NCI-H524 treated with DMSO at 0.1 percent for 48 hours (cell line): ENCODE measurements around the gene ADGRF5.

ENCODE experiments used
- DNase-seq: peaks from one replicate; lab custom pipeline; 2025; lab: John Stamatoyannopoulos, UW

Gene ADGRF5, protein sequence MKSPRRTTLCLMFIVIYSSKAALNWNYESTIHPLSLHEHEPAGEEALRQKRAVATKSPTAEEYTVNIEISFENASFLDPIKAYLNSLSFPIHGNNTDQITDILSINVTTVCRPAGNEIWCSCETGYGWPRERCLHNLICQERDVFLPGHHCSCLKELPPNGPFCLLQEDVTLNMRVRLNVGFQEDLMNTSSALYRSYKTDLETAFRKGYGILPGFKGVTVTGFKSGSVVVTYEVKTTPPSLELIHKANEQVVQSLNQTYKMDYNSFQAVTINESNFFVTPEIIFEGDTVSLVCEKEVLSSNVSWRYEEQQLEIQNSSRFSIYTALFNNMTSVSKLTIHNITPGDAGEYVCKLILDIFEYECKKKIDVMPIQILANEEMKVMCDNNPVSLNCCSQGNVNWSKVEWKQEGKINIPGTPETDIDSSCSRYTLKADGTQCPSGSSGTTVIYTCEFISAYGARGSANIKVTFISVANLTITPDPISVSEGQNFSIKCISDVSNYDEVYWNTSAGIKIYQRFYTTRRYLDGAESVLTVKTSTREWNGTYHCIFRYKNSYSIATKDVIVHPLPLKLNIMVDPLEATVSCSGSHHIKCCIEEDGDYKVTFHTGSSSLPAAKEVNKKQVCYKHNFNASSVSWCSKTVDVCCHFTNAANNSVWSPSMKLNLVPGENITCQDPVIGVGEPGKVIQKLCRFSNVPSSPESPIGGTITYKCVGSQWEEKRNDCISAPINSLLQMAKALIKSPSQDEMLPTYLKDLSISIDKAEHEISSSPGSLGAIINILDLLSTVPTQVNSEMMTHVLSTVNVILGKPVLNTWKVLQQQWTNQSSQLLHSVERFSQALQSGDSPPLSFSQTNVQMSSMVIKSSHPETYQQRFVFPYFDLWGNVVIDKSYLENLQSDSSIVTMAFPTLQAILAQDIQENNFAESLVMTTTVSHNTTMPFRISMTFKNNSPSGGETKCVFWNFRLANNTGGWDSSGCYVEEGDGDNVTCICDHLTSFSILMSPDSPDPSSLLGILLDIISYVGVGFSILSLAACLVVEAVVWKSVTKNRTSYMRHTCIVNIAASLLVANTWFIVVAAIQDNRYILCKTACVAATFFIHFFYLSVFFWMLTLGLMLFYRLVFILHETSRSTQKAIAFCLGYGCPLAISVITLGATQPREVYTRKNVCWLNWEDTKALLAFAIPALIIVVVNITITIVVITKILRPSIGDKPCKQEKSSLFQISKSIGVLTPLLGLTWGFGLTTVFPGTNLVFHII (N-terminal part only)

DNA sequence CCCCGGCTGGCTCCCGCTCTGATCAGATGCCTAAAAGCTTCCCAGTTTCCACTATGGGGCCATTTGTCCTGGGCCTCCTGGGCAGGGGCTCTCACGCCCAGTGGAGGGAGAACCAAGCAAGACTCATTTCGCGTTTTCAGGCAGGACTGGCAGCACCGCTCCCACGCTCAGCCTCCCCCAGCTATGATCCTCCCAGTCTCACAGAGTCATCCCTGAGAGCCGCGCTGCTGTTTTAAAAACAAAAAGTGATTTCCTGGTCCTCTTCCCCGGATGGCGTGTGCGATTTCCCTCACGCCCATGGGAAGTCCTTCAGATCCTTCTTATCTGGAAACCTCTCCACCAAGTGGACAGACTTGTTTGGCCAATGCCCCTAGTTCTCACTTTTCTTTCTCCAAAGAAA, at the start of gene ADGRF5:
Gene ADGRF5 (minus strand): TSS at position 208 of the 400 bp plus-strand sequence. CDS start 15,176 bp downstream, outside the sequence.
- no peak for DNase-seq

DNA sequence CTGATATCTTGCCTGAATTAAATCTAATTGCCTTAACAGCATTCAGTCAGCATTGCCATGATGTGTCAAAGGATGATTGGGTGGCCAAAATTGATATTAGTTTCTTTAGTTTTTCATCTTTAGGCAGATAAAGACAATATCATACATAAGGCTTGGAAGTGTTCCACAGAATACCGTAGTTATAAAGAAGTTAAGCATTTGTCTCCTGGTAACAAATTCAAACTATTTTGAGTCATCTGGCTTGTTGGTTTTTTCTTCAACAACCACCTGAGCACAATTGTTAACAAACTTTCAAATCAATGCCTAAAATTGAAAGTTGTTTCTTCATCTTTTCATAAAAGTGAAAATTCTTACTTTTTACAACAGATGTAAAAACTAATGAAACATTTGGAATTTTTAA, 47.5 kb upstream of the ADGRF5 start:
- no peak for DNase-seq

DNA sequence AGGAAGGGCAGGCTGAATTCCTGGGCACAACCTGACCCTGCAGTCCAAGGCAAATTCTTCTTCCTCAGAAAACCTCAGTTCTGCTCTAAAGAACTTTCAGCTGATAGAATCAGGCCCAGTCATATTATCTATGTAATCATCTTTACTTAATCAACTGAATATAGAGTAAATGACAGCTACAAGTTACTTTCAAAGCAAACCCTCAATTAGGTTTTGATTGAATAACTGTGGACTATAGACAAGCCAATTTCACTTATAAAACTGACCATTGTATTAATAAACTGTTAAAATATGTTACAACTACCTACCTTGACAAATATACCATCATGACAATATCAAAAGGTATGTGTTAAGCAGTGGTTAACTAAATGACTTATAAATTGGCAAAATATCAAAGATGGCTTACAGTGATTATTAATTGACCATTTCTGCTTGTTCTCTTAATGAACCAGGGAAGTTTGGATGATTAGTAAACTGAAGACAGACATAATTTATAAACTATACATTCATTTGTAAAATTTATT, 46.1 kb upstream of the ADGRF5 start:
- no peak for DNase-seq

DNA sequence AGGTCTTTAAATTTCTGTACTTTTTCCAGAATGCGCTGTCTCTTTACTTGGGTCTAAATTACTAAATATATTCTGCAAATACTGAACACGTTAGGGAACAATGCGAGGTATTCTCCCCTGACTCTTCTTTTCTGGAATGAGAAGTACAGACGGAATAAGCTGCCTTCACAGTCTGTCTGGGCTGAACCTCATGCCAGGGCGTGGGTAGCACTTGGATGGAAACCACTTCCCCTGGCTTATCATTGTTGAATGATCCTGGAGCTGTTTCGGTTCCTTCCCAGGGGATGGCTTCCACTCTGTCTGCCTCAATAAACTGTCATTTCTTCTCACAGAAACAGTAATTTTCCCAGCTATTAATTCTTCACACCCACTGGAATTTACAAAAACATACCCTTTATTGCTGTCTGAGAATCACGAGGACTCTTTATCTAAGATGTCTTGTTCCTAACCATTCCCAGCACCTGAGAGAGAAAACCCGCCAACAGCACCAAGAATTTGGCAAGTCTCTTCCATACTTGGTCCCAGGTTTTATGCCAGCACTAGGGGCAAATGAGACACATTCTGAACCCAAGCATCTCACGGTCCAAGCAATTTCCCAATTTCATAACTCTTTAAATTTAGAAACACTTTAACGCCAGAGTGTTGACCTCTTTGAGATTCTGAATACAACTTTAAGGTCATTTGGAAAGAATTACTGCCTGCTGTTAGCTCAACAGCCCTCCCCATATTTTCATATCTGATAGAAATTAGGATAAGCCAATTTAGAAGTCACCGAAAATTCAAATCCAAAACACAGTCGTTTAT, 43.2 kb upstream of the ADGRF5 start:
- no peak for DNase-seq

DNA sequence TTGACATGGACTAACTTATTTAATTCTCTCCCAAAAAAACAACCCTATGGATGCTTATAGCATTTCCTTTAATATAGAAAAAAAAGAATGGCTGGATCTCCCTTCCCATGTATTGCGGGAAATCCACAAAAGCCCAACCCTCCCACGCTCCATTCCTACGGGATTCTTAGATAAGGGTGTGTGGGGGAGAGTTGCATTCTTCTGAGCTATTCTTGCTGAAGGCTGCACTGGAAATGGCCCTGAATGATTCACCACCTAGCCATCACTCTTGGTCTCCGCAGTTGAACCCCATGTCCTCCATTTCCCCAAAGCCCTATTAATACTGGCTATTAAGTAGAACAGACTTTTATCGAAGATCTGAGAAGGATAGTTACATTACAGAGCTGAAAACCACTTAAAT, 41.9 kb upstream of the ADGRF5 start:
- DNase-seq: no peak

DNA sequence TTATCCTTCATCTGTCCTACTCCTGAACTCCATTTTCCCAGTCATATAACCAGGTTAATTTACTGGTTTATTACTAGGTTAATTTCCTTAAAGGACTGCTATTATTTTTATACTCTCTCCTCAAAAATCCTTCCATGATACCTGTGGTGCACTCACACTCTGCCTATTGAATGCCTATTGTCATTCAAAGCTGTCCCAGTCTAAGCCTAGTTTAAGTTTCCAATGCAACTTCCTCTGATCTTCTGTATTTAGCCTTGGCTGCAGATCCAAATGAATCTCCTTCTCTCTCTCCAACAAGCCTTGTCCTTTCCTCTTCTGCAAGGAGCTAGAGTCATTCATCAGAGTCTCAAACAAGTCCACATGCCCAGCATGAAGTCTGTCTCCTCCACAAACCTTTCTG, 41.3 kb upstream of the ADGRF5 start:
- no peak for DNase-seq

DNA sequence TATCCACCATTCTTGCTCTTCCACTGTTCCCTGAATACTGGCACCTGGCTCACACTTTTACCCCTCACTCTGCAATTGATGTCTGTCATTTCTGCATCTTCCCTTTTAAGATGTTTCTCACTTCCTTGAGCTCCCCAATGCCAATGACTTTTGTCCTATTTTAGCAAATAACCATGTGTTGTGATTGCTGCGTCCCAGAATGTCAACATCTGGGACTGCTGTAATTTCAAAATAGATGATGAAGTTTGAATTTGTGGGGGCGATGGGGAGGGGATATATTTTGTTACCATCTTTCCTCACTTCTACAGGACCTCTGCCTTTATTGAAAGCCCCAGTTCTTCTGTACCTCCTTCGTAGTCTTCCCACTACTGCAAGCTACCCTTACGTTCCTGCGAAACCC, 40.0 kb upstream of the ADGRF5 start:
- no peak for DNase-seq

DNA sequence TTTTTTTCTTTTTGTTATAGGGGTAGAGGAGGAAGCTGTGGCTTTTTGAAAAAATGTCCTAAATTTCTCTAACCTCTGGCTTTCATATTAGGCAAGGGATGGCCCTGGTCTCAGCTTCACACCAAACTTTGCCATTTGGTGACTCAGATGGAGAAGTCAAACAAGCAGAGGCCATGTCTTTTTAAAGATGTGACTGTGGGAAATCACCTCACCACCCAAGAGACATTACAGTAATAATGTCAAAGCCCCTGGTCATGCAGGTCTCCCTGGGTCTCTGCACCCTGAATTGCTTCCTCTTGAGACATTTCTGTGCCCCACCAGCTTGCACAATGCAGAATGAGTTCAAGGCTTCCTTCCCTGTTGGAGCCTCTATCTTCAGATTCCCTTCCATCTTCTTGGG, 39.5 kb upstream of the ADGRF5 start:
- DNase-seq: no peak

DNA sequence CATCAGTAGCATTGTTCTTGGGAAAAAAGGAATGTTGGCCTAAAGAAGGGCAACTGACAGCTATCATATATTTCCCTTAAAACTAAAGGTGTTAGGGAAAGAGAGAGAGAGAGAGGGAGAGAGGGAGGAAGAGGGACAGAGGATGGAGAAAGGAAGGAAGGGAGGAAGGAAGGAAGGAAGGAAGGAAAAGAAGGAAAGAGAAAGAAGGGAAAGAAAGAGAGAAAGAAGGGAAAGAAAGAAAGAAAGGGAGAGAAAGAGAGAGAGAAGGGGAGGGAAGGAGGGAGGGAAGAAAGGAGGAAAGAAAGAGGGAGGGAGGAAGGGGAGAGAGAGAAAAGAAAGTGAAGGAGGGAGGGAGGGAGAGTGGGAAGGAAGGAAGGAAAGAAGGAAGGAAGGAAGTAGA, 37.7 kb upstream of the ADGRF5 start:
- DNase-seq: no peak

DNA sequence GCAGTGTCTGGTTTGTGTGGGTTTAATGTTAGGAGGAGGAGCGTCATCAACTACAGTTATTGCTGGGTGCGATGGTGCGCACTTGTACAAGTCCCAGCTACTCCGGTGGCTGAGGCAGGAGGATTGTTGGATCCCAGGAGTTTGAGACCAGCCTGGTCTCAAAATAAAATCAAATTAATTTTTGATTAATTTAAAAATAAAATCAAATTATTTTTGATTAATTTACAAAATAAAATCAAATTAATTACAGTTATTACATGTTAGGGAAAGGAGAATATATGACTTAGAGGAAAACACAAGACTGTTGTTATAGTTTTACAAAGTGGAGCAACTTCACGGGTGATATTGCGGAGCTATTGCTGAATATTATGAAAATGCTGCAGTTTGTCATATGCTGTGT, 34.7 kb upstream of the ADGRF5 start:
- no peak for DNase-seq

DNA sequence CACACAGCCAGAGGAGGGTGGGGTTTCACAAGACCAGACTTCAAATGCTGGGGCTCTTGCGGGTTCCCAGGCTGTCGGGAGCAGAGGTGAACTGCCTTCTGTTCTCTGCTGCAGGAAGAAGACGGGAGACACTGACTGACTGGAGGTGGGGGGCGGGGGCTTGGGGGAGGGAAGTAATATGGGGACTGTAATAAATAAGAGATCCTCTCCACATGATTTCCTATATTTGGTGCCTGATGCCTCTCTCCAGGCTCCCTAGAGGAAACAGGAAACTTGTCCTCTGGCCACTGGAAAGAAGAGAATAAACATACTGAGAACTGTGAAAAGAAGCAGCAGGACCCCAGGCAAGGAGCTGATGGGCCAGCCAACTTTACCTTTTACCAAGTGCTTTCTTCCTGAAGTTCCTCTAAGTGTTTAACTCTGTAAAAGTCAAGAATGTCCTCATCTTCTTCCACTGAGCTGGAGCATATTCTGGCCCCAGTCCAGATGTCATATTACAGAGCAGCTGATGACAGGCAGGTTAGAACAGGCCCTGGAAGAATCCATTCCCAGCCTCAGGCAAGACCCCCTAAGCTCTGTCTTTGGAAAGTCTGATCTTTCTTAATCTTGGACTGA, 33.2 kb upstream of the ADGRF5 start:
- DNase-seq: no peak

DNA sequence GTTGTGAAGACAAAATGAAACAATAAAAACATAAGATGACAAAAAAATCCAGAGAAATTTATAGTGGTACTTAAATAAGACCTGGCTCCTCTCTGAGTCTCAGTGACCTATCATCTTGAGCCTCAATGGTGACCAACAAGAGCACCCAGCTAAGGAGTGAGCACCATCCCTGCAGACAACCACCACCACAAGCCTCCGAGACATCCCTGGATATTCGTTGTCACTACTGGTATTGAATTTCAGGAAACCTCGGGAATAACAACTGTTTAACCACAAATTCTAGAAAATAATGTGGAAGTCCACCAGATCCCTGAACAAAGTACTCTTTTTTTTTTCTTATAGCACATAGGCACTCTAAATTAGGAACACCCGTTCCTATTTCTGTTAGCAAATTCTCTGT, 32.2 kb upstream of the ADGRF5 start:
- DNase-seq: no peak

DNA sequence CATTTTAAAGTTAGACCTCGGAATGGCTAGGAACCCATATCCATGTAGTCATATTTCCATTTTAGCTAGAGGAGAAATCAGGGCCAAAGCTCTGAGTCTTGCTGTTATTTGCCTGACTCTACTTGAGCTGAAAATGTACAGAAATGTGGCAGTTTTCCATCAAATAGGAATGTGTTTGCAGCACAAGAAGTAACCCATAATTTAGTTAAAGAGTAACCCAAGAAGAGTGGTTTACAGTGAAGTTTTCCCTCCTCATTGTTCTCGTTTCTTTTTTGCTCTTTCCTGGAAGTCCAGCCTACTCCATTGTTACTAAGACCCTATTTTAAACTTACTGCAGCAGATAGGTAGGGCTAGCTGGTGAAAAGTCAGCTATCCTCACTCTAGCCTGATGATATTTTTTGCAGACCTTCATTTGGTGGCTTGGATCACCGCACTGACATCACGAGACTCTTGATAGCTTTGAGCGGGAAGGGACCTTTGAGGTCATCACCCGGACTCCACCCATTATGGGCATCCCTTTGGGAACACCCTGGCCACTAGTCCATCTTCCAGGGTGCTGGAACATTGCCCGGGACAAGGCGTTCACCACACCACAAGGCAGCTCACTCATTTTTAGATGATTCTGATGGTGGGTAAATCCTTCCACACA, 28.0 kb upstream of the ADGRF5 start:
- no peak for DNase-seq

DNA sequence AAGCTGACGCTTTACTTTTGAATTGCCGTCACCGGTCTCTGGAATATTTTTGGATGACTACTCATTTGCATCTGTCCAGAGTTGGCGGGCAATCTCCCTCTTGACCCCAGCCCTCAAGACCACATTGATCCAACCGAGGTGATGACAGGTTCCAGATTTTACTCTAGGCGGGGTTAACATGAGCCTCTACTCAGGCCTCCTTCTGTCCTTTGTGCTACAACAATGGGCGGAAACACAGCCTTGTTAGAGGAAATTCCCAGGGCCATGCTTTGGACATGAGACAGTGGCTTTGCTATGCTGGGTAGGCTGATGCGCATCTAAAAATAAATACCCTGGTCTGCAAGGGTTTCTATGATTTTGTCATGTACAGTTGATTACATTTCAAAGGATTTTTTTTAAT, 27.0 kb upstream of the ADGRF5 start:
- DNase-seq: no peak

DNA sequence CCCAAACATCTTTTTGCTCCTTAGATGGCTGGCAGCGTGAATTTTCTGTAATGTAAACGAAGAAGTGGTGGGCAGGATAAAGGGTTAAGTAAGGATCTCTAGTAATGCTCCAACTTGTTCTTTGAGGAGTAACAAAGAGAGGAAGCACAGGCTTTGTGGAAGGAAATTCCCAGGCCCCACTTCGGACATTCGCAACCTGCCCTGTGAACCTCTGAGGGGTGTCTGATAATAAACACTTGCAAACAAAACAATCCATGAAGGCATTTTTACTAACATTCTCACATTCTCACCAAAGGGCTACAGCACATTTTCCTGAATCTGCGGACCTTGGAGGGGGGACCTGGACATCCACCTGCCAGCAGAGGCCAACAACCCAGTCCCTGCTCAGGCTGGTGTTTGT, 25.8 kb upstream of the ADGRF5 start:
- DNase-seq: no peak

DNA sequence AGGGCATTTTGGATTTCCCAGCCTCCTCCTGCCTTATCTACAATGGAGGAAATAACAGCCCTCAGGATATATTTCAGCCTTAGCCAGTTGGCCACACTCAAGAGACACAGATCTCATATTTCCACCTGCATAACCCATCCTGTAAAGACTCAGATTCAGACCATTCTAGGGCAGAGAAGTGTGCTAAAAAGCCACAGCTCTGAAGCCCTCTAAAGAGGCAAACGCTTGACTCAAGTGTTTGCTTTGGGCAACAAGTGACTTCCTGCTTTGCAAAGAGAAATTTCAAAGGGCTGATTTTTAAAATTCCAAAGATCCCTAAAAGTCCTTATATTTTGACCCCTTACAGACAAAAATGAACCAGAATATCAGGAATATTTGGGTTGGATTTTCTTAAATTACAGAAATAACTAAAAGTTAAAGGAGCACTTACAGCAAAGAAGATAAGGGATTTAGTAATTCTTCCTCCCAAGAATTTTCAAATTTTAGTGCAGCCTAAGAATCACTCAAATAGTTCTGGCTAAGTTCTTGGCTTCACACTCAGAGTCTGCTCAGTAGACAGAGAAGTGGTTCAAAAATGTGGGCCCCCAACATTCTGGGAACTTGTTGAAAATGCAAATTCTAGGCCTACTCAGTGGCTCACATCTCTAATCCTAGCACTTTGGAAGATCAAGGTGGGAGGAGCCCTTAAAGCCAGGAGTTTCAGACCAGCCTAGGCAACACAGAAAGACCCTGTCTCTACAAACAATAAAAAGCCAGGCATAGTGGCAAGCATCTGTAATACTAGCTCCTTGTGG, 18.9 kb upstream of the ADGRF5 start:
- DNase-seq: no peak

DNA sequence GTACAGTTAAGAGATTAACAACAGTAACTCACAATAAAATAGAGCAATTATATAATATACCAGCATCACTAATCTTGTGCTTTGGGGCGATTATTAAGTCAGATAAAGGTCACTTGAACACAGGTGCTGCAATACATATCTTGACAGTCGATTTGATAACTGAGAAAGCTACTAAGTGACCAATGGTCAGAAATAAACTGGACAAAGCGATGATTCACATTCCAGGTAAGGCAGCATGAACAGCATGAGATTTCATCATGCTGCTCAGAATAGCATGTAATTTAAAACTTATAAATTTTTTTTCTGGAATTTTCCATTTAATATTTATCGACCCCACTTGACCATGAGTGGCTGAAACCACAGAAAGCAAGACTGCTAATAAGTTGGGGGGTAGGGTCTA, 15.9 kb upstream of the ADGRF5 start:
- DNase-seq: no peak

DNA sequence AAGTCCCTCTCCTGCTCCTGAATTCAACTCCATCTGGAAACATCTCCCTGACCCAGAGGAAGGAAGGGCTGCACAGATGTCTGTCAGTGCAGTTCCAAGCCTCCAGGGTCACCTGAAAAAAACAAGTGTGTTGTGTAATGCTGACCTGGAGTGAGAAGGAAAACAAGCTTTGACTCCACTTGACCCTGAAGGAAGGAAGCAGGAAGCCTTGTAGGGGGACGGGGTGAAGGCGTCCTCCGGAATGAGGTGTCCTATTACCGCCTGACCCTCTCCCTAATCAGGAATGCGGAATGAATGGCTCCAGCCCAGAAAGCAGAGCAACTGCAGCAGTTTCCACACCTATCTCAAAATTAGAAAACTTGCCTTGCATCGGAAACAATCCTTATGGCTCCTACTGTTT, 13.9 kb upstream of the ADGRF5 start:
- DNase-seq: no peak

DNA sequence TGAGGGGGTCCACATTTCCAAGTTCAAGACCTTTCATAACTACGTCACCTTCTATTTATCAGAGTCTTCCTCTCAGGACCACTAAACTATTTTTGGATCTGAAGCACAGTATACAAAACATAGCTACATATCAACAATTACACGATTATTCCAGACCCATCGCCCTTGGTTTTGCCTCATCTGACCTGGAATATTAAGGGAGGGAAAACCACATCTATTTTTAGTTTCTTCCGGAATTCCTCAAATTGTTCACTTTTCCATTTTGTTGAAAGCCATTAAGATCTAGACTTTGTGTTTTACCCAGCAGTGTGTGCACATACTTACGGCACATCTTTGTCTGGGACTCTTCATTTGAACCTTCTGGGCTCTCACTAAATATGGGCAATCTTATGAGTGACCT, 12.0 kb upstream of the ADGRF5 start:
- no peak for DNase-seq
